SK-N-SH (cell line): ENCODE data around the gene WDR62. TPM values are rescaled to one million over a fixed set of nuclear protein-coding genes. Genes with fewer than 3 reads are reported as not detected.
A peak's percentile ranks its signal among the peaks of the same experiment; 100 is the strongest.

Experiments
- CHD2 ChIP-seq: fragments of 150-350 bp; IDR thresholded peaks from 2 replicates; pipeline ENCODE4 v1.6.1; 2018; ENCODE audit warnings: low read length; ENCODE audit not compliant: partially characterized antibody
- CTCF ChIP-seq: fragments of 200-600 bp; sonication (generic); IDR thresholded peaks from 2 replicates; pipeline ENCODE4 v1.6.1; 2017; ENCODE audit warnings: antibody characterized with exemption, mild to moderate bottlenecking, moderate library complexity
- EP300 ChIP-seq, 2 experiments: IDR thresholded peaks; 2 replicates each; pipeline versions ENCODE4 v1.4.0 to v1.6.1; 2012; ENCODE audit warnings: borderline replicate concordance in 1 of 2, low read depth in 1 of 2, low read length in 1 of 2
- EZH2phosphoT487 ChIP-seq: fragments of 200-600 bp; sonication (generic); IDR thresholded peaks from 2 replicates; pipeline ENCODE4 v1.6.1; 2017; ENCODE audit warnings: low read depth, mixed run types, mild to moderate bottlenecking, antibody characterized with exemption, moderate library complexity, borderline replicate concordance
- FOXJ3 ChIP-seq: sonication (generic); formaldehyde crosslinking; IDR thresholded peaks from 2 replicates; pipeline ENCODE4 v1.5.1; 2020; ENCODE audit warnings: mild to moderate bottlenecking, missing genetic modification reagents
- FOXM1 ChIP-seq: IDR thresholded peaks from 2 replicates; pipeline ENCODE4 v1.4.0; 2012; ENCODE audit warnings: low read depth, mild to moderate bottlenecking
- GABPA ChIP-seq: IDR thresholded peaks from 2 replicates; pipeline ENCODE4 v1.4.0; 2012; ENCODE audit warnings: low read depth, mild to moderate bottlenecking
- GATA2 ChIP-seq: sonication (generic); formaldehyde crosslinking; IDR thresholded peaks from 2 replicates; pipeline ENCODE4 v1.5.0; 2020; ENCODE audit warnings: mild to moderate bottlenecking, missing genetic modification reagents
- JUND ChIP-seq: IDR thresholded peaks from 2 replicates; pipeline ENCODE4 v1.4.0; 2012
- MAX ChIP-seq: IDR thresholded peaks from 2 replicates; pipeline ENCODE4 v1.4.0; 2012; ENCODE audit warnings: low read depth
- MXI1 ChIP-seq: IDR thresholded peaks from 2 replicates; pipeline ENCODE4 v1.6.1; 2012; ENCODE audit warnings: mild to moderate bottlenecking, low read depth, low read length, improper control_type of control experiment
- NFIC ChIP-seq: IDR thresholded peaks from 2 replicates; pipeline ENCODE4 v1.4.0; 2012; ENCODE audit warnings: borderline replicate concordance
- PBX3 ChIP-seq: IDR thresholded peaks from 2 replicates; pipeline ENCODE4; 2012
- POLR2AphosphoS5 ChIP-seq: IDR thresholded peaks from 2 replicates; pipeline ENCODE4 v1.6.1; 2012; ENCODE audit warnings: low read depth, low read length
- RAD21 ChIP-seq: IDR thresholded peaks from 2 replicates; pipeline ENCODE4 v1.6.1; 2012; ENCODE audit warnings: mild to moderate bottlenecking, low read length
- RCOR1 ChIP-seq: fragments of 150-350 bp; IDR thresholded peaks from 2 replicates; pipeline ENCODE4 v1.6.1; 2017; ENCODE audit warnings: antibody characterized with exemption, low read length
- RFX5 ChIP-seq: IDR thresholded peaks from 2 replicates; pipeline ENCODE4 v1.6.1; 2012; ENCODE audit warnings: mild to moderate bottlenecking, improper control_type of control experiment, low read length
- TAF1 ChIP-seq: IDR thresholded peaks from 2 replicates; pipeline ENCODE4 v1.6.1; 2012; ENCODE audit warnings: low read depth, mild to moderate bottlenecking, low read length, moderate library complexity, borderline replicate concordance
- TCF12 ChIP-seq: IDR thresholded peaks from 2 replicates; pipeline ENCODE4 v1.4.0; 2012
- TEAD4 ChIP-seq: IDR thresholded peaks from 2 replicates; pipeline ENCODE4 v1.4.0; 2012; ENCODE audit warnings: mild to moderate bottlenecking, borderline replicate concordance; ENCODE audit not compliant: insufficient read depth
- USF1 ChIP-seq: IDR thresholded peaks from 2 replicates; pipeline ENCODE4 v1.4.0; 2012; ENCODE audit warnings: low read depth, borderline replicate concordance
- YY1 ChIP-seq: IDR thresholded peaks from 2 replicates; pipeline ENCODE4 v1.4.0; 2012; ENCODE audit warnings: low read depth, mild to moderate bottlenecking
- polyA plus RNA-seq, 3 experiments: library from polyadenylated mRNA; depleted of rRNA; stranded (reverse); fragments of >200 nt; gene quantifications; 2 replicates each; pipeline ENCODE4 v1.2.3, GENCODE V29; 2012
- TF ChIP-seq, protein P1 (sequence below): IDR thresholded peaks from 2 replicates; pipeline ENCODE4 v1.4.0; 2012; ENCODE audit warnings: low read depth, borderline replicate concordance
- TF ChIP-seq, protein P2 (sequence below): fragments of 150-350 bp; IDR thresholded peaks from 2 replicates; pipeline ENCODE4 v1.6.1; 2017; ENCODE audit warnings: antibody characterized with exemption, low read length, low read depth, borderline replicate concordance

The WDR62 gene
- polyA plus RNA-seq, 1 of the 3 experiments (the other 2 are of a cell fraction), result 5.3 TPM

DNA sequence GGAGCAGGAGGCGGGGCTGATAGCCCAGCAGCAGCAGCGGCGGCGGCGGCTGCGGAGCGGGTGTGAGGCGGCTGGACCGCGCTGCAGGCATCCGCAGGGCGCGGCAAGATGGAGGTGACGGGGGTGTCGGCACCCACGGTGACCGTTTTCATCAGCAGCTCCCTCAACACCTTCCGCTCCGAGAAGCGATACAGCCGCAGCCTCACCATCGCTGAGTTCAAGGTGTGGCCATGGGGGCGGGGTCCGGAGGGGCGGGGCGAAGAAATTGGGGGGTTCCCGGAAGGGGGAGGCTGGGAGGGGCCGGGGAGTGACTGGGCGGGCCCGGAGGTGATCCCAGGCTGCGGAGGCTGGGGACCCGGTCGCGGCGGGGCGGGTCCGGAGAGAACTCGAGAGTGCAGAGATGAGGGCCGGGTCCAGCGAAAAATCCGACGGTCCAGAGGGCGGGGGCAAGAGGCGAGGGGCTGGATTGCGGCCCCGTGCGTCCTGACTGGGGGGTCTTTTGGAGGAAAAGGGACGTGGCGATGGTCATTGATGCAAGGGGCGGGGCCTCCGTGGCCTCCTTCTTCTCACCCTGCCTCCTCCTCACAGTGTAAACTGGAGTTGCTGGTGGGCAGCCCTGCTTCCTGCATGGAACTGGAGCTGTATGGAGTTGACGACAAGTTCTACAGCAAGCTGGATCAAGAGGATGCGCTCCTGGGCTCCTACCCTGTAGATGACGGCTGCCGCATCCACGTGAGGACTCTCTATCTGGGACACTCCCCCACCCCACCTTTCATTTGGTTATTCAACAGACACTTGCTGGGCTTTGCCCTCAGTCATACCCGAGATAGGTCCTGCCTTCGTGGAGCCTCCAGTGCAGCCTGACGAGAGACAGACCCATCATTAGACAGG is 61.0 kb downstream of the WDR62 start, which contains the start of gene TBCB (continued):
- TF ChIP-seq, protein P1, sequence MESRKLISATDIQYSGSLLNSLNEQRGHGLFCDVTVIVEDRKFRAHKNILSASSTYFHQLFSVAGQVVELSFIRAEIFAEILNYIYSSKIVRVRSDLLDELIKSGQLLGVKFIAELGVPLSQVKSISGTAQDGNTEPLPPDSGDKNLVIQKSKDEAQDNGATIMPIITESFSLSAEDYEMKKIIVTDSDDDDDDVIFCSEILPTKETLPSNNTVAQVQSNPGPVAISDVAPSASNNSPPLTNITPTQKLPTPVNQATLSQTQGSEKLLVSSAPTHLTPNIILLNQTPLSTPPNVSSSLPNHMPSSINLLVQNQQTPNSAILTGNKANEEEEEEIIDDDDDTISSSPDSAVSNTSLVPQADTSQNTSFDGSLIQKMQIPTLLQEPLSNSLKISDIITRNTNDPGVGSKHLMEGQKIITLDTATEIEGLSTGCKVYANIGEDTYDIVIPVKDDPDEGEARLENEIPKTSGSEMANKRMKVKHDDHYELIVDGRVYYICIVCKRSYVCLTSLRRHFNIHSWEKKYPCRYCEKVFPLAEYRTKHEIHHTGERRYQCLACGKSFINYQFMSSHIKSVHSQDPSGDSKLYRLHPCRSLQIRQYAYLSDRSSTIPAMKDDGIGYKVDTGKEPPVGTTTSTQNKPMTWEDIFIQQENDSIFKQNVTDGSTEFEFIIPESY, result no peak
- TF ChIP-seq PBX3 (no peak; the same call in 1 of the 2 replicates), TCF12 (no peak), CTCF (no peak), RCOR1 (no peak), TAF1 (peak; percentile 81; the same call in 1 of the 2 replicates), RAD21 (no peak), JUND (no peak), CHD2 (no peak), FOXJ3 (0 out of 2 replicates have a peak, but pooled peaks have one; percentile 24), NFIC (no peak), TEAD4 (no peak), GATA2 (CRISPR knock-in tag) (no peak), YY1 (no peak; the same call in 1 of the 2 replicates), RFX5 (no peak), EZH2phosphoT487 (no peak), EP300 (IDR thresholded peaks at IDR 0.05; ENCODE audit: borderline replicate concordance in 1 of 2, low read depth in 1 of 2, low read length in 1 of 2) (peak in 1 of 2 experiments; percentile 7; a peak in 1 of 4 replicates), FOXM1 (no peak), POLR2AphosphoS5 (peak; percentile 46; the same call in 1 of the 2 replicates), USF1 (no peak), MAX (peak; percentile 9; the same call in 1 of the 2 replicates), GABPA (no peak), MXI1 (0 out of 2 replicates have a peak, but pooled peaks have one; percentile 16)
- TF ChIP-seq, protein P2, sequence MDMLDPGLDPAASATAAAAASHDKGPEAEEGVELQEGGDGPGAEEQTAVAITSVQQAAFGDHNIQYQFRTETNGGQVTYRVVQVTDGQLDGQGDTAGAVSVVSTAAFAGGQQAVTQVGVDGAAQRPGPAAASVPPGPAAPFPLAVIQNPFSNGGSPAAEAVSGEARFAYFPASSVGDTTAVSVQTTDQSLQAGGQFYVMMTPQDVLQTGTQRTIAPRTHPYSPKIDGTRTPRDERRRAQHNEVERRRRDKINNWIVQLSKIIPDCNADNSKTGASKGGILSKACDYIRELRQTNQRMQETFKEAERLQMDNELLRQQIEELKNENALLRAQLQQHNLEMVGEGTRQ, result no peak
